HUDEP-2 (cell line): ENCODE data around the gene TMEM131.
"Not testable (repeated sequence)": the region's sequence is repeated elsewhere in the genome, so short reads cannot be mapped to it uniquely, and the experiment has no call there.

Source experiments
- DNase-seq, 76 experiments: peaks; one replicate each; lab custom pipeline; 2025; ENCODE audit not compliant: unreplicated experiment in 76 of 76; lab: John Stamatoyannopoulos, UW

The TMEM131 gene

DNA sequence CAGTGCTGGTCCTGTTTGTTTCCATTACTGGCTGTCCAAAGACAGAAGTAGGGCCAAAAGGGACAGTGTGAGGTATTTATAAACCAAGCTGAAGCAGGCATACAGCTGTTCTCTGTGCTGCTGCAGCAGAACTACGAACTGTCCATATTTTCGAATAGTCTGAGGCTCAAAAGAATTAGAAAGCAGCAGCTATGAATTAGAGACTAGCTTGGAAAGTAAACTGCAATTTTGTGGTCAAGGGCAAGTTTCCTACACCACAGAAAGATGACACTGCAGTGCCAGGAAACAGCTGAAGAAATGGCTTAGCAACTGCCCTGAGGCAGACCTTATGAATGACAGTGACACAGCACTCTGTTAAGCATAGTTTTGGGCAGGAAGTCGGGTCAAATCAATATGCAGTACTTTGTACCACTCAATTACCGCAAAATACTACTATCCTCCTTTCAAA is 125.3 kb downstream of the TMEM131 start:
- peak in 20 of 76 experiments; percentile 0 to 66 (median 16) for DNase-seq

DNA sequence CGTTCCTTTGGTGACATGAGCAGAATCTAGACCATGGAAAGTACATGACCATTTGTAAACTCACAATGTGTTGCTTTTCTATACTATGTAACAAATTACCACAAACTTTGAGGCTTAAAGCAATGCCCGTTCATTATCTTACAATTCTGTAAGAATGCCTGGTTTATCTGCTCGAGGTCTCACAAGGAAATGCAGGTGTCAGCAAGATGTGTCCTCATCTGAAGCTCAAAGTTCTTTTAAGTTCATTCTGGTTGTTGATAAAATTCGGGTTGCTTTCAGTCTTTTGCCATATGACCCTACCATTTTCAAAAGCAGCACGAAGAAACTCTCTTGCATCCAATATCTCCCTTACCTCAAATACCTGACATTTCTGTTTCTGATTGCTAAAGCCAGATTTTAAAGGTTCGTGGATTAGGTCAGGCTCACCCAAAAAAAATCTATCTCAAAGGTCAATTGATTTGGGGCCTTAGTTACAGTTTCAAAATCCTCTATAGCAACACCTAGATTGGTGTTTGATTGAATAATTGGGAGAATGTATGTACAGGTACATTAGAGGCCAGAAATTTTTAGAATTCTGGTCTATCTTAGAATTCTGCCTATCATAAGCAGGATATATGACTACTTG is 125.9 kb downstream of the TMEM131 start:
- no peak for DNase-seq

DNA sequence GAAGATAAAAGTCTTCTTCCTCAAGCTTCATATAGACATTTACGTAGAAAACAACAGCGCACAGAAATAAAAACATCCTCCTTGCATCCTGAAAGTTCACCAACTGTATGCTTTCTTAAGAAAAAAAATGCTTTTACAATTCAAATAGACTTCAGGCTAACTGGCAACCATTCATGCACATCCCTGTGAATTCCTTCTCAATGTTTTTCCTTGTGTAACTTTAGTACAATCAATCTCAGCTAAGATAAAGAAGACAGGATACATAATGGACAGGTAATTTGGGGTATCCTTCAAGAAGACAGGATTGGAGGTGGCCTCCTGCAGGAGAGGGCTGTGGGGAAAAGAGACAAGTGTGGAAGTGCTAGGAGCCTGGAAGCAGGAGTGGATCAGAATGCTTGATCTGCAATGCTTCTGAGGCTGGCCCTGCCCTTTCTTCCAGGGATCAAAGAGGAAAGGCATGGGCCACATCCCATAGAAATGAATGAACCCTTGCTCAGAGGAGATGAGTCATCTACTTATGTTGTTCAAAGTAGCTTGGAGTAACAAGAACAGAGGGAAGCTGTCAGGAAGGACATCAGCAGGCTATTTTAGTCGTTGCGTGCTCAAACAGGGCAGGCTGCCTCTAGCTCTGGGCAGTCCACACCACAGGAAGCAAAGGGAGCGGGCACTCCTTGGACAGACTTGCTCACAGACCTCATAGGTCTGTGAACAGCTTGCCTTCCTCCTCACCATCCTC is 126.6 kb downstream of the TMEM131 start:
- DNase-seq: no peak

DNA sequence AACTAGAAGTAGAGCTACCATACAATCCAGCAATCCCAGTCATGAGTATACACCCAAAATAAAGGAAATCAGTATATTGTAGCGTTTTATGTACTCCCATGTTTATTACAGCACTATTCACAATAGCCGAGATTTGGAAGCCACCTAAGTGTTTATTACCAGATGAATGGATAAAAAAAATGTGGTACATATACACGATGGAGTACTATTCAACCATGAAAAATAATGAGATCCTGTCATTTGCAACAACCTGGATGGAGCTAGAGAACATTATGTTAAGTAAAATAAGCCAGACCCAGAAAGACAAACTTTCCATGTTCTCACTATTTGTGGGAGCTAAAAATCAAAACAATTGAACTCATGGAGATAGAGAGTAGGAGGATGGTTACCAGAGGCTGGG is 131.9 kb downstream of the TMEM131 start:
- DNase-seq: no peak

DNA sequence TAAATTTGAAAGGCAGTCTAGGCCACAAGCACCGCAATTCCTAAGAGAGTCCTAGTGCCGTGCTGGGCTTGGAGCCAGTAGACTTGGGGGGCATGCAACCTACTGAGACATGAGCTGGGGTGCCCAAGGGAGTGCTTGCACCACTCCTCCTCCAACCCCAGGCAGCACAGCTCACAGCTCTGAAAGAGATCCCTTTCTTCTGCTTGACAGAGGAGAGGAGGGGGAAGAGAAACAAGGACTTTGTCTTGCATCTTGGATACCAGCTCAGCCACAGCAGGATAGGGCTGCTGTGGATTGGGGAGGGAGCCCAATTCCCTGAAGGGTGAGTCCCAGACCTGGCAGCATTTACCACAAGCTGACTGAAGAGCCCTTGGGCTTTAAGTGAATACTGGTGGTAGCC is 134.6 kb downstream of the TMEM131 start:
- no peak for DNase-seq

DNA sequence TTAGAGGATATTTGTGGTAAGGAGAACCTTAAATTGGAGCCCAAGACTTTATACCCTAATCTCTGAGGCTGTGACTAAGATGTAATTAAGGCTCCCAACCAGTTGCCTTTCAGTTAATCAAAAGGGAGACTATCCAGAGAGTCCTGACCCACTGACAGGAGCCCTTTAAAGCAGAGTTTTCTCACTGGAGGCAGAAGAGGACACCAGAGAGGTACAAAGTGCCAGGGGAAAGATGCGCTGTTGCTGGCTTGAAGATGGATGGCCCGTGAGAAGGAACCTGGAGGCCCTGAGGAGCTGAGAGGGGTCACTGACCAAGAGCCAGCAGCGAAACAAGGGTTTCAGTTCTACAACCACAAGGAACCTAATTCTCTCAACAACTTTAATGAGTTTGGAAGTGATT is 137.3 kb downstream of the TMEM131 start:
- DNase-seq: no peak

DNA sequence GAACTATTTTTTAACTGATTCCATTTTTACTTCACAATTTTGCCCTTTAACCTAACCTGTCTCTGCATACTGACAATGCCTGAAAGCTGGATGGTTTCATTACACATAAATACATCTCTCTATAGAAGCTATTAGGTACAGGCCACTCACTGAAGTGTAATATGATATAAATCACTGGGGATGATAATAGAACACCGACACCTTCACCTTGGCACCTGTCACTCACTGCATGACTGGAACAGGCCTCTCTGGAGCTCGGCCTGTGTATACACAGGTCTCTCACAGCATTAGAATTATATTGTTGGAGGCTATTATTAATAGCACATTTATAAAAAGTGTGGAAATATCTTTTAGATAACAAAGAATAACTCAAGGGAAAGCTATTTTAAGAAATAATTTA is 138.2 kb downstream of the TMEM131 start:
- DNase-seq: no peak

DNA sequence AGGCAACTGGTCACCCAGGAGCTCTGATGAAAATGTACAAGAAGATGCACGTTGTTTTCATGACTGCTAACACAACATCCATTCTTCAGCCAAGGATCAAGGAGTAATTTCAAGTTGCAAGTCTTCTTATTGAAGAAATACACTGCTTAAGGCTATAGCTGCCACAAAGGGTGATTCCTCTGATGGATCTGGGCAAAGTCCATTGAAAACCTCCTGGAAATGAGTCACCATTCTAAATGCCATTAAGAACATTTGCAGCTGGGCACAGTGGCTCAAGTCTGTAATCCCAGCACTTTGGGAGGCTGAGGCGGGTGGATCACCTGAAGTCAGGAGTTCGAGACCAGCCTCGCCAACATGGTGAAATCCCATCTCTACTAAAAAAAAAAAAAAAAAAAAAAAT is 142.7 kb downstream of the TMEM131 start:
- DNase-seq: not testable (repeated sequence)

DNA sequence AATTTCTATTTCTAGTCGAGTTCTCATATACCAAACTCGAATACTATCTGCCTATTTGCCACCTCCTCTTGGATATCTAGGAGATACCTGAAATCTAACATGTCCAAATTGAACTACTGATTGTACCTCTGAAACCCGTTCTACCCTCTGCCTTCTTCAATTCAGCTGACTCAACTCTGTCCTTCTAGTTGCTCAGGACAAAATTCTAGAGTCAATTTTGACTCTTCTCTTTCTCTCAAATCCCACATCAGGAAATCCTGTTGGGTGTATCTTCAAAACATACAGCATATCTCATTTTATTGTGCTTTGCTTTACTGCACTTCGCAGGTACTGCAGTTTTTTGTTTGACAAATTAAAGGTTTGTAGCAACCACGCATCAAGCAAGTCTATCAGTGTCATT is 144.6 kb downstream of the TMEM131 start:
- DNase-seq: no peak

DNA sequence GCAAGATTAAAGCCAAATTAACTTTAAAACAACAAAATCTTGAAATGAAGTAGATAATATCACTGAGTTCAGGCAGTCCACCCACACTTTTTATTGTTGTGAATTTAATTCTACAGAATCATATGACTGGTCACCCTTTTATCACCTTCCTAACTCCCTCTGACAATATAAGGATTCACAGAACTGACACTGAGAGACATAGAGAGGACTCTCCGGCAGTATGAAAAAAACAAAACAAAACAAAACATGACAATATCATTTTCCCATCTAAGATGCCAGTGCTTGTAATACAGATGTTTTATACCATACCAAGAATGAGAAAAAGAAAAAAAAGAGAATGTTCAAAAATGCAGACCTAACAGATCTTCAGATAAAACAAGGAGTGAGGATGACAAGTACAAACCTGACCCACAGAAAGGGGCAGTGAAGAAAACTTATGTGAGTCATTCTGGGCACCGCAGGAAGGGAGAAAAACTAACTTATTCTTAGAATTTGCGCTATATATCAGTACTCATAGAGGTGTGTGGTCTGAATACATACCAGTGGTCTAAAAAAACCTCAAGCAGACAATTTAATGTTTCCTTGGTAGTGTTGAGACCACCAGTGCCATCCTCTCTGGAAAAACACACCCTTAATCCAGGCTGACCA is 145.7 kb downstream of the TMEM131 start:
- DNase-seq: peak in 11 of 76 experiments; percentile 2 to 42 (median 8)

DNA sequence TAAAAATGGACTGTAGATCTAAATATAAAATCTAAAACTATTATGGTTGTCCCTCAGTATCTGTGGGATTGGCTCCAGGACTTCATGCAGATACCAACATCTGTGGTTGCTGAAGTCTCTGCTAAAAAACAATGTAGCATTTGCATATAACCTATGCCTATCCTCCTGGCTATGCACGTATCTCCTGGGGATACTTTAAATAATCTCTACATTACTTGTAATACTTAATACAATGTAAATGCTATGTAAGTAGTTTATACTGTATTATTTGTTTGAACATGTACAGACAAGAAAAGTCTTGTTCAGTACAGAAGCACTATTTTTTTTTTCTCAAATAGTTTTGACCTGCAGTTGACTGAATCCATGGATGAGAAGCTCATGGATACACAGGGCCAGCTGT is 147.4 kb downstream of the TMEM131 start:
- no peak for DNase-seq

DNA sequence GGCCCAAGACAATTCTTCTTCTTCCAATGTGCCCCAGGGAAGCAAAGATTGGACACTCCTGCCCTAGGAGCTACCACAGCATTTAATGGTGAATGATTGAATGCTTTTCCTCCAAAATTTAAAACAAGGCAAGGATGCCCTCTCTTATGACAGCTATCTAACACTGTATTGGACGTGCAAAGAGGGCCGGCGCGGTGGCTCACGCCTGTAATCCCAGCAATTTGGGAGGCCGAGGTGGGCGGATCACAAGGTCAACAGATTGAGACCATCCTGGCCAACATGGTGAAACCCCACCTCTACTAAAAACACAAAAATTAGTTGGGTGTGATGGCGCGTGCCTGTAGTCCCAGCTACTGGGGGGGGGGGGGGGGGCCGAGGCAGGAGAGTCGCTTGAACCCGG is 149.0 kb downstream of the TMEM131 start:
- DNase-seq: not testable (repeated sequence)

DNA sequence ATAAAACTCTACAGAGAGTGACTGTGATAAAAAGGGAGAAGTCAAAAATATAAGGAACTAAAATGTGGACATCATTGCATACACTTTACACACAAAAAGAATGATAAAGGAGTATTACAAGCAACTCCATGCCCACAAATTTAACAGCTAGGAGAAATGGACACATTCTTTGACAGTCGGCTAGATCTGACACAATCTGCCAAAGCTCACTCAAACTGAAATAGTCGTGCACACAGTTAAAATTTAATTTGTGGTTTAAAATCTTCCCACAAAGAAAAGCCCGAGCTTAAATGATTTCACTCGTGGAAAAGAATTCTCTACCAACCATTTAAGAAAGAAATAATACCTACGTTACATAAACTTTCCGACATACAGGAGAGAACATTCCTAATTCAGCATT is 149.9 kb downstream of the TMEM131 start:
- DNase-seq: no peak

DNA sequence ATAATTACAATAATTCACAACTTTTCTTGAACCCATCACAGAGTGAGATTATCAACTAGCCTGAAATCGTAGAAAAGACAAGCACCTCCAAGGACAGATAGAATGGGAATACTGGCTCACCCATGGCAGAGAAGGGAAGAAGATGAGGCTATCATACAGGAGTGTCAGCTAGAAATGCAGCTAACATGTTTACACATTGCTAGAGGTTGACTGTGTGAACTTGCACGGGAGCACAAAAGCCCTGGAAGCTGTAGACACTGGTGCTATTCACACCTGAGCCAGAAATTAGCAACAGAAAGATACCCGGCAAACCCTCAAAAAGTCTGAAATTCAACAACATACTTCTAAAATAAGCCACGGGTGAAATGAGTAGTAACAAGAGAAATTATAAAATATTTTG is 150.6 kb downstream of the TMEM131 start:
- DNase-seq: no peak

DNA sequence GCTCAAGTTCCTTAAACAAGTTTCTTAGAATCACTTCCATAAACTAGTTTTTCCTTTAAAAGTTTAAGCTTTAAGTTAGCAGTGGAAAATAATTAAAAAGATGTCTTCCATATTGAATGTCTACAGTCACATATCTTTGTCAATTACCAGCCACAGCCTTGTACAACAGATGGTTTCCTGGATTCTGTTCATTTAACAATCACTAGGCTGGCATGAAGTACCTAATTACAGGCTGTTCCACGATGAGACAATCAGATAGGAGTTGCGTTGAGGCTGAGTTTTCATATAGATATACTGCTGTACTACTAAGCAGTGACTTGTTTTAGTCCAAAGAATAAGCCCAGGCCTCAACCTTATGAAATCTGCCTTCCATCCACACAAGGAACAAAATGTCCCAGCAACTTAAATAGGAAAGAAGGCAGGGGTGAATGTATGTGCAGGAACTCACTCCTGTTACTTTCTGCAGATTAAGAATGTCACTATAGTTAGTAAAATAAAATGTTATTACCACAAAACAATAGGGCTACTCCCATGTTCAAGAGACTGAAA is 151.4 kb downstream of the TMEM131 start:
- peak in 9 of 76 experiments; percentile 1 to 35 (median 10) for DNase-seq

DNA sequence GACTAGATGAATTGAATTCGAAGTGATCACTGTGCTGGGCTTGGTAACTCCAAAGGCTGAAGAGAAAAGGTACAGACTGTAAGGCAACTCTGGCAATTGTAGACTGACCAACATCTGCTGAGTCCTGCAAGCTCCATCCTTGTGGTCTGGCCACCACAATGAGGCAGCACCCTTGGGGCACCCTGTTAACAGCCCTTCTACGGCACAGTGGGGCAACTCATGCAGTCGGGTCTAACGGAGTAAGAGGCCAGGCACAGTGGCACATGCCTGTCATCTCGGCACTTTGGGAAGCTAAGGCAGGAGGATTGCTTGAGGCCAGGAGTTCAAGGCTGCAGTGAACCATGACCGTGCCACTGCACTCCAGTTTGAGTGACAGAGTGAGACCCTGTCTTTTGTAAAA is 155.6 kb downstream of the TMEM131 start:
- DNase-seq: no peak

DNA sequence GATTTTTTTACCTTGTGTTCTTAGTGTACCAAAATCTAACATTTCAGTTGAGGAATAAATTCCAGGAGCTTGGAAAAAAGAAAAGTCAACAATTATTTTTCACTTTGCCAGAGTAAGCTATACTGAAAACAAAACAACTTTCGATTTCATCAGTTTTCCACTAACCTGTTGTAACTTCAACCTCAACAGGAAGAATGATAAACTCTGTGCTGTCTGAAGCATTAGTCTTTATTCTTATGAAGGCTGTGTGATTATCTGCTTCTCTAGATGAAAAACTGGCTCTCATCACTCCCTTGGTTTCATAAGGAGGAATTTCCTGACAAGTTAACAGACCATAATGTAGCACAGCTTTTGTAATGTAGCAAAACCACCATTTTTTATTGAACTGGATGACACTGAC is 161.1 kb downstream of the TMEM131 start:
- DNase-seq: no peak

DNA sequence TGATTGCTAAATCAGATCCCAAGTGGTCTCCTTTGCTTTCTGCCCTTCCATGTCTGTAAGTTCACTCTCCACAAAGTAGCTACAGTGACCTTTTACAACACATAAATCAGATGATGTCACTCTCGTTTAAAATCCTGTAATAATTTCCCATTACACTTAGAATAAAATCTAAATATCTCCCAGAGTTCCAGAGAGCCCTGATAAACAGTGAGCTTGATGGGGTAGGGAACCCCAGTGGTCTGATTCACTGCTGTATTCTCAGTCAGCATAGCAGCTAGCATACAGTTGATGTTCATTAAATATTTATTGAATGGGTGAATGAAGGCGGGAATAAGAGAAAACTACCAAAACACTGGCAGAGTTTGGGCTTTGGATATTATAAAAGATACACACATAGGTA is 164.6 kb downstream of the TMEM131 start:
- no peak for DNase-seq

DNA sequence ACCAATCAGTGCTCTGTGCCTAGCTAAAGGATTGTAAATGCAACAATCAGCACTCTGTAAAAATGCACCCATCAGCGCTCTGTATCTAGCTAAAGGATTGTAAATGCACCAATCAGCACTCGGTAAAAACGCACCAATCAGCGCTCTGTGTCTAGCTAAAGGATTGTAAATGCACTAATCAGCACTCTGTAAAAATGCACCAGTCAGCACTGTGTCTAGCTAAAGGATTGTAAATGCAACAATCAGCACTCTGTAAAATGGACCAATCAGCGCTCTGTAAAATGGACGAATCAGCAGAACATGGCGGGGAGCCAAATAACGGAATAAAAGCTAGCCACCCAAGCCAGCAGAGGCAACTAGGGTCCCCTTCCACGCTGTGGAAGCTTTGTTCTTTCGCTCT is 166.5 kb downstream of the TMEM131 start:
- DNase-seq: not testable (repeated sequence)

DNA sequence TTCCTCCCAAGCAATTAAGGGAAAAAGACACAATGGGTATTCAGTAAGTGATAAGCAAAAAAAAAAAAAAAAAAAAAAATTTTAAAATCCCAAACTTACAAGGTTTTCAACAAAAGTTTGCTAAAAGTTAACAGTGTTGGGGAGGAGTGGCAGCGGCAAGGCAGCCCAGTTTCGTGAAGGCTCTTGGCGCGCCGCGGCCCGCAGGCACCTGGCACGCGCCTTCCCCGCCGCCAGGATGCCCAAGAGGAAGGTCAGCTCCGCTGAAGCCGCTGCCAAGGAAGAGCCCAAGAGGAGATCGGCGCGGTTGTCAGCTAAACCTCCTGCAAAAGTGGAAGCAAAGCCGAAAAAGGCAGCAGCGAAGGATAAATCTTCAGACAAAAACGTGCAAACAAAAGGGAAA is 168.7 kb downstream of the TMEM131 start:
- not testable (repeated sequence) for DNase-seq

DNA sequence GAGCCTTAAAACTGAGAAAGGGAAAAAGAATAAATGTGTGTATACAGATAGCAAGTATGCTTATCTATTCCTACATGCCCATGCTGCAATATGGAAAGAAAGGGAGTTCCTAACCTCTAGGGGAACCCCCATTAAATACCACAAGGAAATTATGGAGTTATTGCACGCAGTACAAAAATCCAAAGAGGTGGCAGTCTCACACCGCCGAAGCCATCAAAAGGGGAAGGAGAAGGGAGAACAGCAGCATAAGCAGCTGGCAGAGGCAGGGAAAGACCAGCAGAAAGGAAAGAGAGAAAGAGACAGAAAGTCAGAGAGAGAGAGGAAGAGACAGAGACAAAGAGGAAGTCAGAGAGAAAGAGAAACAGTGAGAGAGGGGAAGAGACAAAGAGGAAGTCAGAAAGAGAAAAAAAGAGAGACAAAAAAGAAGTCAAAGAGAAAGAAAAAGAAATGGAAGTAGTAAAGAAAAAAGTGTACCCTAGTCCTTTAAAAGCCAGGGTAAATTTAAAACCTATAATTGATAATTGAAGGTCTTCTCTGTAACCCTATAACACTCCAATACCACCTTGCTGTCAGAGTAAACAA is 169.4 kb downstream of the TMEM131 start:
- peak in 5 of 76 experiments; percentile 1 to 7 (median 5) for DNase-seq
